ENCODE results near the gene EXO1. TPM values are rescaled to one million over a fixed set of nuclear protein-coding genes. Genes with fewer than 3 reads are reported as not detected.

Gene EXO1
- total RNA-seq, 2 donors from 2014 or later = 0.16 TPM; not detected in 1

DNA sequence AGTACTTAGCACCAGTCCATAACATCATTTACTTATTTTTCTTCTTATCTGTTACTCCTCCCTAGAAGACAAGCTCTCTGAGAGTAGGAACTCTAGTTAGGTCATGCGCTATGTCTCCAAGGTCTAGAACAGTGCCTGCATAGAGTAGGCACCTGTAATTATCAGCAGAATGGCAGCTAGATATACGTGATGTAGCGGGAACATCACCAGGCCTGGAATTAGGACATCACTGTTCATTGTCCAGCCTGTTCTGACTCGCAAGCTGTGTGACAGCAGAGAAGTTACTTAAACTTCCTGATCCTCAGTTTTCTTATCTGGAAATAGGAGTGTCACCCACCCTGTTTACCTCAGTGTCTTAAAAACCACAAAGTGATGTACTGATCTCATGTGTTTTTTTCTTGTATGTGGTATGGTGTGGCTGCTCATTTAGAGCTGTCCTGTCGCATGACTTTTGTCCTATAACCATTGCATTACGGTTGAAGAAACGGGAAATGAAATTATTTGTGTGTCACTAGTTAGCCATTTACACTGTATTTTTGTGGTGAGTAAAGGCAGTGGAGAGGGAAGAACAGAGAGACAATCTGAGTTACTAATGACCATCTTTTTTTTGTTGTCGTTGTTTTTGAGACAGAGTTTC lies 37.1 kb upstream of the EXO1 start:
- no peak for DNase-seq (ENCODE audit: low spot score)
- Histone ChIP-seq H3K36me3 (no peaks in the 10 kb centered on the region), H3K27ac (no peak overlapping the region), H3K27me3 (no peaks in the 10 kb centered on the region), H3K9me3 (no peaks in the 10 kb centered on the region), H3K4me3 (no peak overlapping the region), H3K4me1 (no peaks in the 10 kb centered on the region)
- no peak for TF ChIP-seq CTCF (IDR thresholded peaks at IDR 0.05)

GRCh38 chr1:241813768-241814320 lies 34.2 kb upstream of the EXO1 start:
- Histone ChIP-seq H3K27ac (no peak overlapping the region), H3K9me3 (no peaks in the 10 kb centered on the region), H3K36me3 (no peaks in the 10 kb centered on the region), H3K27me3 (no peaks in the 10 kb centered on the region), H3K4me1 (no peaks in the 10 kb centered on the region), H3K4me3 (no peak overlapping the region)
- no peak for TF ChIP-seq CTCF (IDR thresholded peaks at IDR 0.05)
- no peak for DNase-seq (ENCODE audit: low spot score)

GRCh38 chr1:241816008-241816407 lies 32.0 kb upstream of the EXO1 start:
- Histone ChIP-seq H3K27ac (no peak overlapping the region), H3K27me3 (no peaks in the 10 kb centered on the region), H3K4me1 (no peaks in the 10 kb centered on the region), H3K4me3 (no peak overlapping the region), H3K9me3 (no peaks in the 10 kb centered on the region), H3K36me3 (no peaks in the 10 kb centered on the region)
- no peak for TF ChIP-seq CTCF (IDR thresholded peaks at IDR 0.05)
- no peak for DNase-seq (ENCODE audit: low spot score)

DNA sequence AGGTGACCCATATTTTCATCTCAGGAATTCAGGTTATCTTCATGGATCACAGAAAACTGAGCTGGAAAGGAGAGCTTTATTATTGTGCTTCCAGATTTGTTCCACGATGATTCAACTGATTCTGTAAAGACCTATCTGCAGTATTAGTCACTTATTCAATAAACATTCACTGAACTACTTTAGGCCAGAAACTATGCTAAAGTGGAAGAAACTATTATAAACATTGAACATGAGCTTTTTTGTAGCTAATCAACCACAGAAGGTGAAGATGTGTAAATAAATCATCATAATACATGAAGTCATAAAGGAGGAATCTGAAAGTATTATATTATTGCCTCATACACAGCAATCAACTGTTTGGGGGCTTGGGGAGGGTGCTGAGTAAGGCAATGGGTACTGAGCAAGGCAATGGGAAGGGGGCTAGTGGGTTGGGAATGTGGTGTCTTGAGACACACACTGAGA lies 30.6 kb upstream of the EXO1 start:
- no peak for DNase-seq (ENCODE audit: low spot score)
- Histone ChIP-seq H3K36me3 (no peaks in the 10 kb centered on the region), H3K4me3 (no peak overlapping the region), H3K4me1 (no peaks in the 10 kb centered on the region), H3K27ac (no peak overlapping the region), H3K9me3 (no peaks in the 10 kb centered on the region), H3K27me3 (no peaks in the 10 kb centered on the region)
- TF ChIP-seq CTCF (IDR thresholded peaks at IDR 0.05) = no peak

- H3K36me3 ChIP-seq = no peaks in the 10 kb centered on the region
Observed at GRCh38 chr1:241817956-241818612, 29.9 kb upstream of the EXO1 start.

More at GRCh38 chr1:241817956-241818612, 29.9 kb upstream of the EXO1 start:
- no peak for DNase-seq (ENCODE audit: low spot score)
- H3K4me1 ChIP-seq = no peaks in the 10 kb centered on the region
- no peaks in the 10 kb centered on the region for H3K27me3 ChIP-seq
- no peaks in the 10 kb centered on the region for H3K9me3 ChIP-seq
- no peak overlapping the region for H3K27ac ChIP-seq
- H3K4me3 ChIP-seq = no peak overlapping the region
- TF ChIP-seq CTCF (IDR thresholded peaks at IDR 0.05) = no peak

Measured in right atrium auricular region (tissue), 2 donors.